GM23248 (cell line): ENCODE results near the gene MPRIP. TPM values are rescaled to one million over a fixed set of nuclear protein-coding genes. Genes with fewer than 3 reads are reported as not detected.

ENCODE experiments used
- DNase-seq: peaks from one replicate; pipeline ENCODE4 v3.0.0-alpha.2; 2015
- H2AFZ ChIP-seq: fragments of 200-600 bp; sonication (generic); 2 replicates; pipeline ENCODE4 v1.6.1; 2016; ENCODE audit warnings: antibody characterized with exemption
- H3F3A ChIP-seq: fragments of 200-600 bp; sonication (generic); 2 replicates; pipeline ENCODE4 v1.6.1; 2016; ENCODE audit warnings: mild to moderate bottlenecking, antibody characterized with exemption, mixed run types; ENCODE audit not compliant: insufficient read depth
- H3K27ac ChIP-seq: fragments of 200-600 bp; sonication (generic); 2 replicates; pipeline ENCODE4 v1.5.1; 2016; ENCODE audit warnings: mild to moderate bottlenecking
- H3K27me3 ChIP-seq: fragments of 200-600 bp; sonication (generic); replicated peaks from 2 replicates; pipeline ENCODE4 v1.6.1; 2016; ENCODE audit warnings: mild to moderate bottlenecking; ENCODE audit not compliant: insufficient read depth
- H3K36me3 ChIP-seq: fragments of 200-600 bp; sonication (generic); 2 replicates; pipeline ENCODE4 v1.6.1; 2016; ENCODE audit warnings: low read depth, mild to moderate bottlenecking
- H3K4me1 ChIP-seq: fragments of 200-600 bp; sonication (generic); 2 replicates; pipeline ENCODE4 v1.6.1; 2016; ENCODE audit warnings: mild to moderate bottlenecking; ENCODE audit not compliant: insufficient read depth
- H3K4me2 ChIP-seq: fragments of 200-600 bp; sonication (generic); one replicate; pipeline ENCODE4 v1.6.1; 2016; ENCODE audit warnings: mild to moderate bottlenecking; ENCODE audit not compliant: unreplicated experiment
- H3K4me3 ChIP-seq: fragments of 200-600 bp; sonication (generic); 2 replicates; pipeline ENCODE4 v1.5.1; 2016; ENCODE audit warnings: mild to moderate bottlenecking
- H3K79me2 ChIP-seq: fragments of 200-600 bp; sonication (generic); 2 replicates; pipeline ENCODE4 v1.6.1; 2016; ENCODE audit warnings: mild to moderate bottlenecking; ENCODE audit not compliant: insufficient read depth
- H3K9ac ChIP-seq: fragments of 200-600 bp; sonication (generic); 2 replicates; pipeline ENCODE4 v1.6.1; 2016; ENCODE audit warnings: mild to moderate bottlenecking
- H3K9me2 ChIP-seq: fragments of 200-600 bp; sonication (generic); 2 replicates; pipeline ENCODE4 v1.6.1; 2016; ENCODE audit warnings: mixed run types, mild to moderate bottlenecking, moderate library complexity; ENCODE audit not compliant: insufficient read depth
- H3K9me3 ChIP-seq: fragments of 200-600 bp; sonication (generic); one replicate; pipeline ENCODE4 v1.6.1; 2017; ENCODE audit warnings: low read depth
- H4K20me1 ChIP-seq: fragments of 200-600 bp; sonication (generic); 2 replicates; pipeline ENCODE4 v1.6.0; 2016; ENCODE audit not compliant: insufficient read depth
- EZH2 ChIP-seq: fragments of 200-600 bp; sonication (generic); IDR thresholded peaks from 2 replicates; pipeline ENCODE4 v1.6.1; 2018; ENCODE audit warnings: antibody characterized with exemption, mild to moderate bottlenecking; ENCODE audit not compliant: insufficient read depth, poor library complexity, severe bottlenecking
- EZH2phosphoT487 ChIP-seq: fragments of 200-600 bp; sonication (generic); IDR thresholded peaks from 2 replicates; pipeline ENCODE4 v1.6.1; 2018; ENCODE audit warnings: antibody characterized with exemption, moderate library complexity, mild to moderate bottlenecking, low read depth; ENCODE audit not compliant: insufficient read depth
- WGBS, 2 experiments: methylation state at CpG; one replicate each; pipeline ENCODE4 v1.1.6; 2015 to 2017; ENCODE audit warnings: low lambda C conversion rate in 2 of 2, low coverage in 1 of 2; ENCODE audit errors: missing lambda C conversion rate in 2 of 2; 5-methylcytosine and 5-hydroxymethylcytosine counted together
- in situ Hi-C: fragments of 300-500 bp; cut with MboI; formaldehyde crosslinking; loops from 2 replicates; pipeline ENCODE4 v1.15.0; 2020
- polyA plus RNA-seq: library from polyadenylated mRNA; unstranded; fragments of >200 nt; fragmentation: Nextera tagmentation; extraction: Ambion mirVana; gene quantifications from 2 replicates; pipeline ENCODE4 v1.2.1, GENCODE V29; 2016
- total RNA-seq: library from RNA; depleted of rRNA; stranded (reverse); fragments of >200 nt; shearing (Covaris generic); gene quantifications from 2 replicates; pipeline ENCODE4 v1.2.3, GENCODE V29; 2014

MPRIP gene
- total and polyA plus RNA-seq, 2 experiments from 2014 or later, result 73.5 to 292 TPM

DNA sequence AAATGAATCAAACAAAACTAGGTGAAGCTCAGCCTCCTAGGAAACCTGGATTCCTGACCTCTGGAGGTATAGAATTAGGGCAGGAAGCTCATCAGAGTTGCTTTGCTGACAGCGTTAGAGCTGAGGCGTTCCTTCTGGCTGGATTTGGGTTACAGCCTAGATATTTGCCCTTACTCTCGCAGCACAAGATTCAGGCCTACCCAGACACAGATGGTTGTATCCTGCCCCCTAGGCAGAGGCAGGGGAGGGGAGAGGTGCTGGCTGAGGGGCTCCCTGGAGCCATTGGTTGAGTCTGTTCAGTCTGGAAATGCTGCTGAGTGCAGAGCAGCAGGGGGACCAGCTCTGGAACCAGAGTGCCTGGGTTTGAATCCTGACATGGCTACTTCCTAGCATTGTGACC, 78.4 kb downstream of the MPRIP start:
- peaks cover 24% of the 10 kb centered on the region; the same call in 1 of the 2 replicates for H3K4me1 ChIP-seq
- in situ Hi-C loops, result no loop called here
- peak overlapping the region; percentile 34; the same call in 1 of the 2 replicates for H3K9ac ChIP-seq
- peaks cover 11% of the 10 kb centered on the region; the same call in 1 of the 2 replicates for H3F3A ChIP-seq
- H3K4me2 ChIP-seq, result no peak overlapping the region
- no peaks in the 10 kb centered on the region for H3K36me3 ChIP-seq
- WGBS, 2 experiments, result 18 to 34% methylated on average over 3 of the region's 3 CpGs
- H2AFZ ChIP-seq, result no peak overlapping the region
- H3K27ac ChIP-seq, result peak overlapping the region; percentile 41
- no peak overlapping the region for H3K4me3 ChIP-seq
- no peak for TF ChIP-seq EZH2
- no peak for TF ChIP-seq EZH2phosphoT487
- H3K27me3 ChIP-seq, result no peaks in the 10 kb centered on the region
- DNase-seq, result no peak
- peaks cover 100% of the 10 kb centered on the region for H3K79me2 ChIP-seq
- H3K9me2 ChIP-seq, result no peaks in the 10 kb centered on the region
- no peaks in the 10 kb centered on the region for H3K9me3 ChIP-seq
- peaks cover 22% of the 10 kb centered on the region for H4K20me1 ChIP-seq

- Histone ChIP-seq H3F3A (peaks cover 11% of the 10 kb centered on the region; the same call in 1 of the 2 replicates), H3K4me3 (no peak overlapping the region), H3K36me3 (no peaks in the 10 kb centered on the region), H3K9ac (peak overlapping the region; percentile 34; the same call in 1 of the 2 replicates), H3K9me2 (no peaks in the 10 kb centered on the region), H2AFZ (no peak overlapping the region), H3K4me2 (no peak overlapping the region), H3K27me3 (no peaks in the 10 kb centered on the region), H3K79me2 (peaks cover 100% of the 10 kb centered on the region), H4K20me1 (peaks cover 22% of the 10 kb centered on the region), H3K4me1 (peaks cover 24% of the 10 kb centered on the region; the same call in 1 of the 2 replicates), H3K9me3 (no peaks in the 10 kb centered on the region), H3K27ac (peak overlapping the region; percentile 41)
- in situ Hi-C loops, result no loop called here
- 85 to 88% methylated on average over 8 of the region's 8 CpGs for WGBS, 2 experiments
- TF ChIP-seq EZH2phosphoT487 (no peak), EZH2 (no peak)
- no peak for DNase-seq
Measured at GRCh38 chr17:17121162-17121561, 78.9 kb downstream of the MPRIP start.

GRCh38 chr17:17122781-17123483, 80.7 kb downstream of the MPRIP start:
- Histone ChIP-seq H3F3A (peaks cover 11% of the 10 kb centered on the region; the same call in 1 of the 2 replicates), H2AFZ (no peak overlapping the region), H3K4me1 (peaks cover 24% of the 10 kb centered on the region; the same call in 1 of the 2 replicates), H3K4me2 (no peak overlapping the region), H3K9me3 (no peaks in the 10 kb centered on the region), H3K79me2 (peaks cover 100% of the 10 kb centered on the region), H3K36me3 (no peaks in the 10 kb centered on the region), H3K27ac (no peak overlapping the region), H3K9me2 (no peaks in the 10 kb centered on the region), H3K27me3 (no peaks in the 10 kb centered on the region), H3K9ac (no peak overlapping the region), H3K4me3 (no peak overlapping the region), H4K20me1 (peaks cover 12% of the 10 kb centered on the region; the same call in 1 of the 2 replicates)
- TF ChIP-seq EZH2phosphoT487, result no peak
- no peak for TF ChIP-seq EZH2
- DNase-seq, result no peak
- in situ Hi-C loops, result no loop called here
- 93 to 95% methylated on average over 10 of the region's 10 CpGs for WGBS, 2 experiments

DNA sequence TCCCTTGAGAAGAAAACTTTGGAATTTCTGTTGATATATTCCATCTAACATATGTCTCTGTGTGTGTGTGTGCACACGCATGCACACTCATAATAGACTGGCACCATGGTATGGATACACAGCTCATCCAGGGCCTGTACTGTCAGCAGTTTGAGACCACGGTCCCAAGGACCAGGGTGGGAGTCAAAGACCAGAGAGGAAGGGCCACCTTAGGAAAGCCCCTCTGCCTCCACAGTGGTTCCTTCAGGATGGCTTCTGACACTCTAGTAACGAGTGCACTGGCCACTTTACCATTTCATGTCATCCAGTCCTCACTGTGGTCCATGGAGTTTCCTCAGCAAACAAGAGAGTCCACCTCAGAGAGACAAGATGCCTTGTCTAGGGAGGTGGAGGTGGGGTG, 82.1 kb downstream of the MPRIP start:
- Histone ChIP-seq H3K9ac (no peak overlapping the region), H3K79me2 (peaks cover 100% of the 10 kb centered on the region), H3K9me2 (no peaks in the 10 kb centered on the region), H2AFZ (no peak overlapping the region), H3F3A (peaks cover 11% of the 10 kb centered on the region; the same call in 1 of the 2 replicates), H3K27ac (no peak overlapping the region), H4K20me1 (0 out of 2 replicates have a peak, but pooled peaks cover 6% of the 10 kb centered on the region), H3K4me3 (no peak overlapping the region), H3K27me3 (no peaks in the 10 kb centered on the region), H3K4me2 (no peak overlapping the region), H3K9me3 (no peaks in the 10 kb centered on the region), H3K36me3 (no peaks in the 10 kb centered on the region; the same call in 1 of the 2 replicates), H3K4me1 (peaks cover 19% of the 10 kb centered on the region; the same call in 1 of the 2 replicates)
- in situ Hi-C loops, result no loop called here
- DNase-seq, result no peak
- no peak for TF ChIP-seq EZH2phosphoT487
- no peak for TF ChIP-seq EZH2
- WGBS, 2 experiments, result 84 to 88% methylated on average over 3 of the region's 3 CpGs
